ENCODE data around the gene FUT6.

The FUT6 gene

GRCh38 chr19:5804516-5805461 lies 34.7 kb downstream of the FUT6 start, which contains the start of gene NRTN:
NRTN (plus strand) TSS chr19:5805067; CDS start chr19:5824166, 19,099 bp downstream.
- no peak for DNase-seq

GRCh38 chr19:5803752-5804515 lies 35.6 kb downstream of the FUT6 start:
- no peak for DNase-seq

GRCh38 chr19:5803441-5803751 lies 36.1 kb downstream of the FUT6 start:
- no peak for DNase-seq

GRCh38 chr19:5801796-5802619 lies 37.5 kb downstream of the FUT6 start:
- no peak for DNase-seq

- DNase-seq: no peak
These were observed 38.9 kb downstream of the FUT6 start for GRCh38 chr19:5800361-5801270.

- DNase-seq: no peak
These were observed 40.0 kb downstream of the FUT6 start for GRCh38 chr19:5799247-5800241.

GRCh38 chr19:5798244-5798643 lies 41.3 kb downstream of the FUT6 start:
- DNase-seq: no peak

GRCh38 chr19:5795382-5795919 lies 44.1 kb downstream of the FUT6 start:
- no peak for DNase-seq

GRCh38 chr19:5793188-5793587 lies 46.3 kb downstream of the FUT6 start:
- DNase-seq: no peak

- DNase-seq: no peak
These were observed 47.3 kb downstream of the FUT6 start for GRCh38 chr19:5792224-5792623.

- peak; percentile 59 for DNase-seq
These were observed 48.7 kb downstream of the FUT6 start, which contains the start of gene DUS3L for GRCh38 chr19:5790559-5791520. DUS3L (minus strand) TSS chr19:5791163; CDS start chr19:5791141, 22 bp downstream.

GRCh38 chr19:5789886-5790558 lies 49.5 kb downstream of the FUT6 start:
- DNase-seq: no peak

GRCh38 chr19:5789351-5789761 lies 50.1 kb downstream of the FUT6 start:
- no peak for DNase-seq

GRCh38 chr19:5788422-5788821 lies 51.1 kb downstream of the FUT6 start:
- DNase-seq: no peak

GRCh38 chr19:5787409-5788182 lies 51.9 kb downstream of the FUT6 start:
- no peak for DNase-seq

GRCh38 chr19:5786593-5787408 lies 52.7 kb downstream of the FUT6 start:
- no peak for DNase-seq

GRCh38 chr19:5785423-5785822 lies 54.1 kb downstream of the FUT6 start:
- DNase-seq: no peak

Measured in NCI-H187 treated with DMSO at 0.1 percent for 48 hours (cell line).